Vagina (tissue), 2 donors: Measurements from ENCODE around the gene CHD8.

Source experiments
- CTCF ChIP-seq, 3 experiments: fragments of 450-650 bp in 2 of 3; fragments of 200-600 bp in 1 of 3; sonication (generic) in 1 of 3; IDR thresholded peaks; one replicate each; pipeline ENCODE4 v1.5.1; 2017 to 2019; ENCODE audit warnings: antibody characterized with exemption in 3 of 3, mild to moderate bottlenecking in 2 of 3, moderate library complexity in 2 of 3
- POLR2A ChIP-seq, 2 donors: fragments of 450-650 bp; IDR thresholded peaks; one replicate each; pipeline ENCODE4 v1.6.1; 2017; ENCODE audit warnings: antibody characterized with exemption in 2 of 2, mild to moderate bottlenecking in 2 of 2, moderate library complexity in 2 of 2

- TF ChIP-seq CTCF (IDR thresholded peaks at IDR 0.05) (no peak), POLR2A (IDR thresholded peaks at IDR 0.05) (no peak)
These were observed 49.7 kb downstream of the CHD8 start for GRCh38 chr14:21406213-21406612.
